ENCODE data around the gene CTNNA1. TPM values are rescaled to one million over a fixed set of nuclear protein-coding genes. Genes with fewer than 3 reads are reported as not detected.

Gene CTNNA1
- total RNA-seq, 1 experiment from 2014 or later: 1.9 TPM

GRCh38 chr5:138929571-138929955 lies 176.3 kb downstream of the CTNNA1 start:
- no peak for ATAC-seq

DNA sequence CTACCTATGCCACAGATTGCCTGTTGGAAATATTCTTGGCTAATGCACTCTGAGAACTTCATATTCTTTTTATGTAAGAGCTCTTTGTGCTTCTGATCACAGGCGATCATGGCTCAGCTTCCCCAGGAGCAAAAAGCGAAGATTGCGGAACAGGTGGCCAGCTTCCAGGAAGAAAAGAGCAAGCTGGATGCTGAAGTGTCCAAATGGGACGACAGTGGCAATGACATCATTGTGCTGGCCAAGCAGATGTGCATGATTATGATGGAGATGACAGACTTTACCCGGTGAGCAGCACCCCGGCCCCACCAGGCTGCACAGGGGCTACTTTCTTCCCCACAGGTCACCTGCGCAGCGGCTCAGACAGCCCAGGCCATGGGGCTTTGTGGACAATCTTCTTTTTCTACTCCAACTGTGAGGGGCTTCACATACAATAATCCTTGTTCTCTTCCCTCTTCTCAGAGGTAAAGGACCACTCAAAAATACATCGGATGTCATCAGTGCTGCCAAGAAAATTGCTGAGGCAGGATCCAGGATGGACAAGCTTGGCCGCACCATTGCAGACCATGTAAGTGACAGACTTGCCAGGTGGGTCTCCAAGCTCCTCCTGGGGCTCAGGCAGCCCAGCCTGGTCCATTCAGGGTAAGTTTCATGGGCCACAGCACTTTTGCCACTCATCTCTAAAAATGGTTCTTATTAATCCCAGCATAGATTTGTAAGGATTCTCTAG lies 177.3 kb downstream of the CTNNA1 start:
- ChIA-PET POLR2A (ENCODE audit: unreplicated experiment) (no interaction called here), CTCF (no interaction called here)
- H3F3A ChIP-seq (ENCODE audit: low read length, unreplicated experiment): no peaks in the 10 kb centered on the region
- ATAC-seq (no peak), DNase-seq (no peak)
- H3K4me1 ChIP-seq (ENCODE audit: insufficient read depth, low read length): no peaks in the 10 kb centered on the region
- no peaks in the 10 kb centered on the region for H3K9me2 ChIP-seq (replicated peaks; ENCODE audit: low read length)
- H4K20me1 ChIP-seq (ENCODE audit: low read length): no peaks in the 10 kb centered on the region
- intact Hi-C loops (cut with micrococcal nuclease): no loop called here
- BruUV-seq (replicated peaks): no TSS peak
- H2AFZ ChIP-seq (ENCODE audit: low read length): no peak overlapping the region
- TF ChIP-seq EZH2 (IDR thresholded peaks at IDR 0.05; ENCODE audit: low read length, unreplicated experiment) (no peak), EZH2phosphoT487 (IDR thresholded peaks at IDR 0.05; ENCODE audit: borderline replicate concordance, low read length) (no peak)
- TF ChIP-seq, protein P1, sequence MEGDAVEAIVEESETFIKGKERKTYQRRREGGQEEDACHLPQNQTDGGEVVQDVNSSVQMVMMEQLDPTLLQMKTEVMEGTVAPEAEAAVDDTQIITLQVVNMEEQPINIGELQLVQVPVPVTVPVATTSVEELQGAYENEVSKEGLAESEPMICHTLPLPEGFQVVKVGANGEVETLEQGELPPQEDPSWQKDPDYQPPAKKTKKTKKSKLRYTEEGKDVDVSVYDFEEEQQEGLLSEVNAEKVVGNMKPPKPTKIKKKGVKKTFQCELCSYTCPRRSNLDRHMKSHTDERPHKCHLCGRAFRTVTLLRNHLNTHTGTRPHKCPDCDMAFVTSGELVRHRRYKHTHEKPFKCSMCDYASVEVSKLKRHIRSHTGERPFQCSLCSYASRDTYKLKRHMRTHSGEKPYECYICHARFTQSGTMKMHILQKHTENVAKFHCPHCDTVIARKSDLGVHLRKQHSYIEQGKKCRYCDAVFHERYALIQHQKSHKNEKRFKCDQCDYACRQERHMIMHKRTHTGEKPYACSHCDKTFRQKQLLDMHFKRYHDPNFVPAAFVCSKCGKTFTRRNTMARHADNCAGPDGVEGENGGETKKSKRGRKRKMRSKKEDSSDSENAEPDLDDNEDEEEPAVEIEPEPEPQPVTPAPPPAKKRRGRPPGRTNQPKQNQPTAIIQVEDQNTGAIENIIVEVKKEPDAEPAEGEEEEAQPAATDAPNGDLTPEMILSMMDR (conservative IDR thresholded peaks at IDR 0.05; ENCODE audit: low read depth, low read length): no peak
- H3K4me2 ChIP-seq (ENCODE audit: low read length): no peak overlapping the region
- H3K9me3 ChIP-seq (ENCODE audit: low read length): no peaks in the 10 kb centered on the region
- H3K27me3 ChIP-seq (ENCODE audit: low read length): no peaks in the 10 kb centered on the region
- H3K36me3 ChIP-seq (ENCODE audit: low read depth, low read length): no peaks in the 10 kb centered on the region
- no peaks in the 10 kb centered on the region for H3K79me2 ChIP-seq (ENCODE audit: low read length)
- no peak overlapping the region for H3K9ac ChIP-seq (ENCODE audit: low read length)
- H3K4me3 ChIP-seq (ENCODE audit: low read length): no peak overlapping the region
- no peak overlapping the region for H3K27ac ChIP-seq (ENCODE audit: low read length)

More at GRCh38 chr5:138929571-138929955, 176.3 kb downstream of the CTNNA1 start:
- Histone ChIP-seq H3K4me3 (ENCODE audit: low read length) (no peak overlapping the region), H2AFZ (ENCODE audit: low read length) (no peak overlapping the region), H3K27me3 (ENCODE audit: low read length) (no peaks in the 10 kb centered on the region), H3K79me2 (ENCODE audit: low read length) (no peaks in the 10 kb centered on the region), H3F3A (ENCODE audit: low read length, unreplicated experiment) (no peaks in the 10 kb centered on the region), H3K27ac (ENCODE audit: low read length) (no peak overlapping the region), H3K9me3 (ENCODE audit: low read length) (no peaks in the 10 kb centered on the region), H3K4me2 (ENCODE audit: low read length) (no peak overlapping the region), H3K4me1 (ENCODE audit: insufficient read depth, low read length) (no peaks in the 10 kb centered on the region), H4K20me1 (ENCODE audit: low read length) (no peaks in the 10 kb centered on the region), H3K9ac (ENCODE audit: low read length) (no peak overlapping the region), H3K36me3 (ENCODE audit: low read depth, low read length) (no peaks in the 10 kb centered on the region), H3K9me2 (replicated peaks; ENCODE audit: low read length) (no peaks in the 10 kb centered on the region)
- ChIA-PET POLR2A (ENCODE audit: unreplicated experiment) (no interaction called here), CTCF (no interaction called here)
- BruUV-seq (replicated peaks): no TSS peak
- TF ChIP-seq EZH2phosphoT487 (IDR thresholded peaks at IDR 0.05; ENCODE audit: borderline replicate concordance, low read length): no peak
- TF ChIP-seq, protein P1 (conservative IDR thresholded peaks at IDR 0.05; ENCODE audit: low read depth, low read length): no peak
- TF ChIP-seq EZH2 (IDR thresholded peaks at IDR 0.05; ENCODE audit: low read length, unreplicated experiment): no peak
- no peak for DNase-seq
- intact Hi-C loops (cut with micrococcal nuclease): no loop called here

DNA sequence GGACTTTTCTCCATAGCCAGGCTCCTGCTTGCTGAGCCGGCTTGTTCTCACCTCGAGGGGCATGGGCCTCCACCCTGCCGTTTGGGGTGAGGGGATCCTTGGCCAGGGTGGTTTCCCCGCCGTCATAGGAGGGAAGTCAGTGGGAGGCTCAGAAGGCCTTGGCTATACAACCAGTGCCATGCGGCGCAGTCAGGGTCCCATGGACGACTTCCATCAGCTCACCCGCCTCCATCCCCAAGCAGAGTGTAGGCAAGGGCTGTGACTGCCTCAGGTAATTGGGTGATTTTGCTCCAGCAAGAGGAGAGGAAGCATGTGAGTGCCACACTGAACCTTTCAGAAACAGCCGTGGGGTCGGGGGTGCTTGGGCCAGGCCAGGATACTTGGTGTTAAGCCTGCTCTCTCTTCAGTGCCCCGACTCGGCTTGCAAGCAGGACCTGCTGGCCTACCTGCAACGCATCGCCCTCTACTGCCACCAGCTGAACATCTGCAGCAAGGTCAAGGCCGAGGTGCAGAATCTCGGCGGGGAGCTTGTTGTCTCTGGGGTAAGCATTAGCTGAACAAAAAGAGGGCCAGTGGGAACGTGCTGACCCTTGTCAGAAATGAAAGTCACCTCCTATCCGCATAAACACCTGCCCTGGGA lies 179.1 kb downstream of the CTNNA1 start:
- H4K20me1 ChIP-seq (ENCODE audit: low read length): no peaks in the 10 kb centered on the region
- H3K4me3 ChIP-seq (ENCODE audit: low read length): no peak overlapping the region
- no peak overlapping the region for H2AFZ ChIP-seq (ENCODE audit: low read length)
- DNase-seq (no peak), ATAC-seq (no peak)
- H3K9ac ChIP-seq (ENCODE audit: low read length): no peak overlapping the region
- intact Hi-C loops (cut with micrococcal nuclease): no loop called here
- no peak for TF ChIP-seq EZH2 (IDR thresholded peaks at IDR 0.05; ENCODE audit: low read length, unreplicated experiment)
- no peak for TF ChIP-seq EZH2phosphoT487 (IDR thresholded peaks at IDR 0.05; ENCODE audit: borderline replicate concordance, low read length)
- TF ChIP-seq, protein P1 (conservative IDR thresholded peaks at IDR 0.05; ENCODE audit: low read depth, low read length): no peak
- ChIA-PET CTCF (no interaction called here), POLR2A (ENCODE audit: unreplicated experiment) (no interaction called here)
- no peaks in the 10 kb centered on the region for H3K36me3 ChIP-seq (ENCODE audit: low read depth, low read length)
- H3K4me2 ChIP-seq (ENCODE audit: low read length): no peak overlapping the region
- no peaks in the 10 kb centered on the region for H3K9me2 ChIP-seq (replicated peaks; ENCODE audit: low read length)
- H3K9me3 ChIP-seq (ENCODE audit: low read length): no peaks in the 10 kb centered on the region
- H3K27ac ChIP-seq (ENCODE audit: low read length): no peak overlapping the region
- no peaks in the 10 kb centered on the region for H3K27me3 ChIP-seq (ENCODE audit: low read length)
- no peaks in the 10 kb centered on the region for H3F3A ChIP-seq (ENCODE audit: low read length, unreplicated experiment)
- BruUV-seq (replicated peaks): no TSS peak
- H3K79me2 ChIP-seq (ENCODE audit: low read length): no peaks in the 10 kb centered on the region
- H3K4me1 ChIP-seq (ENCODE audit: insufficient read depth, low read length): no peaks in the 10 kb centered on the region

Measured in PC-3 (cell line).